ENCODE results near the gene RASGEF1B.

DNA sequence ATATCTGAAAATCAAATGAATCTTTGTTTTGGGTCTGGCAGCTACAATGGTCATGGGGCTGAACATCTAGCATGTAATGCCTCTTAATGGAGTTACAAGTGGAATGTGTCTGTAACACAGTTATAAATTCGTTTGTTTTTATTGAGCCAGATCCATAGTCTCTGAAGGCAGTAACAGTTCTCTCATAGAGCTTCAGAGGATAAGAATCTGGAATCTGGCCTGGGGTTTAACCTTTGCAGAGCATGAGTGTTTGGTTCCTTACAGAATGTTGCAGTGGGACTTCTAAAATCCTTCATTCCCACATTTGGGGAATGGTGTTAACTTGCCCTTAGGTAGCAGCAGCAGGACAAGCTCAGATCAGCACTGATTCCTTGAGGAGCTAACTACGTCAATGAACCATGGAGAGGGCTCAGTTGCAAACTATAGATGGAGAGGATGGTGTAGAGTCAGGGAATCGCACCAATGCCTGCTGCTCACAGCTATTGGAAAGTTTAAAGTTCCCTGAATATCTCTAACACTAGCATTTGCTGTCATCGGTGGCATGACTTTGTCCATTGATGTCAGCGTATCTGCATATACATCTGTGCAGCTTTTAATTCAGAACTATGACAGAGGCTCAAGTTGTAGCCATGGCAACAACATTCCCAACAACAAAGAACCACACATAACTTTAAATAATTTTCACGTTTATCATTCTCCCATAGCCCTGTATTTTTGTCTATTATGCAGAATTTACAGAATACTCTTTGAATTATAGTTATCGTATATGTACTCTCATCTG, 72.2 kb downstream of the RASGEF1B start:
- no peak for TF ChIP-seq CTCF (conservative IDR thresholded peaks at IDR 0.05; ENCODE audit: low read length)
- TF ChIP-seq EZH2phosphoT487 (IDR thresholded peaks at IDR 0.05; ENCODE audit: borderline replicate concordance, low read depth, low read length) = no peak

Data from OCI-LY7 (cell line).